IMR-90 (cell line): ENCODE data around the gene CLPSL2. TPM values are rescaled to one million over a fixed set of nuclear protein-coding genes. Genes with fewer than 3 reads are reported as not detected.

ENCODE experiments used
- ATAC-seq: fragments of 200-7000 bp; cut with Tn5 transposase; 2 replicates; pipeline ENCODE4 v1.9.1; 2020; ENCODE audit warnings: low read depth, mild to moderate bottlenecking, moderate library complexity
- BruUV-seq: library from RNA; stranded (reverse); fragments of 400-500 nt; replicated peaks from 2 replicates; lab custom pipeline; 2021; lab: Mats Ljungman, UMichigan
- CTCF ChIA-PET: fragments of 300-600 bp; formaldehyde crosslinking; extraction: SDS; loops from one replicate; lab custom pipeline; 2021; ENCODE audit warnings: antibody characterized with exemption; lab: Yijun Ruan, JAX
- POLR2A ChIA-PET: fragments of 300-600 bp; sonication (Branson Sonifier 250); formaldehyde crosslinking; loops from one replicate; lab custom pipeline; 2022; ENCODE audit warnings: antibody characterized with exemption; ENCODE audit not compliant: unreplicated experiment; lab: Charles Lee
- DNase-seq: peaks from one replicate; pipeline ENCODE4 v3.0.0; 2013
- H2AFZ ChIP-seq: replicated peaks from 2 replicates; pipeline ENCODE3; 2013; ENCODE audit warnings: low read length, mild to moderate bottlenecking; ENCODE audit not compliant: poor library complexity
- H2AK5ac ChIP-seq: 2 replicates; pipeline ENCODE4 v1.6.1; 2013; ENCODE audit warnings: low read depth, low read length, inconsistent platforms
- H2AK9ac ChIP-seq: replicated peaks from 2 replicates; pipeline ENCODE3; 2013; ENCODE audit warnings: mild to moderate bottlenecking, low read depth, low read length, moderate library complexity; ENCODE audit not compliant: poor library complexity
- H2BK120ac ChIP-seq: 2 replicates; pipeline ENCODE4 v1.6.1; 2013; ENCODE audit warnings: low read depth, low read length, inconsistent platforms
- H2BK15ac ChIP-seq: 3 replicates; pipeline ENCODE4 v1.6.1; 2013; ENCODE audit warnings: low read depth, low read length, inconsistent platforms
- H2BK20ac ChIP-seq: 2 replicates; pipeline ENCODE4 v1.6.1; 2013; ENCODE audit warnings: low read depth, mild to moderate bottlenecking, inconsistent platforms, low read length, moderate library complexity
- H2BK5ac ChIP-seq: 2 replicates; pipeline ENCODE4 v1.6.1; 2013; ENCODE audit warnings: mild to moderate bottlenecking, low read depth, low read length, inconsistent platforms; ENCODE audit not compliant: poor library complexity, severe bottlenecking
- H3K14ac ChIP-seq: replicated peaks from 2 replicates; pipeline ENCODE4 v1.6.1; 2013; ENCODE audit warnings: low read depth, low read length, inconsistent platforms
- H3K18ac ChIP-seq: 2 replicates; pipeline ENCODE4 v1.6.1; 2013; ENCODE audit warnings: low read depth, low read length, control low read depth
- H3K23ac ChIP-seq: 2 replicates; pipeline ENCODE4 v1.6.1; 2013; ENCODE audit warnings: low read depth, low read length, inconsistent platforms
- H3K27ac ChIP-seq: 2 replicates; pipeline ENCODE4 v1.5.1; 2013; ENCODE audit warnings: mild to moderate bottlenecking, control low read depth, low read length; ENCODE audit not compliant: insufficient read depth
- H3K27me3 ChIP-seq: 2 replicates; pipeline ENCODE4 v1.6.1; 2013; ENCODE audit warnings: low read length; ENCODE audit not compliant: control insufficient read depth, insufficient read depth
- H3K36me3 ChIP-seq: 2 replicates; pipeline ENCODE4 v1.6.1; 2013; ENCODE audit warnings: low read length, mixed read lengths; ENCODE audit not compliant: control insufficient read depth, insufficient read depth
- H3K4ac ChIP-seq: 2 replicates; pipeline ENCODE4 v1.6.1; 2013; ENCODE audit warnings: low read depth, low read length, inconsistent platforms
- H3K4me1 ChIP-seq: 2 replicates; pipeline ENCODE4 v1.6.1; 2013; ENCODE audit warnings: low read length, mixed read lengths; ENCODE audit not compliant: control insufficient read depth, insufficient read depth
- H3K4me2 ChIP-seq: 2 replicates; pipeline ENCODE4 v1.6.1; 2013; ENCODE audit warnings: low read depth, mild to moderate bottlenecking, control low read depth, low read length, moderate library complexity
- H3K4me3 ChIP-seq: 2 replicates; pipeline ENCODE4 v1.5.1; 2013; ENCODE audit warnings: low read depth, mild to moderate bottlenecking, control low read depth, low read length, moderate library complexity; ENCODE audit not compliant: insufficient read depth
- H3K56ac ChIP-seq: 2 replicates; pipeline ENCODE4 v1.6.1; 2013; ENCODE audit warnings: low read length, inconsistent platforms; ENCODE audit not compliant: insufficient read depth; ENCODE audit errors: extremely low read depth
- H3K79me1 ChIP-seq, 2 experiments: 2 replicates each; pipeline ENCODE4 v1.6.1; 2013; ENCODE audit warnings: low read length in 2 of 2, inconsistent platforms in 1 of 2, low read depth in 1 of 2
- H3K9ac ChIP-seq: 2 replicates; pipeline ENCODE4 v1.6.1; 2013; ENCODE audit warnings: low read depth, low read length, control low read depth
- H3K9me1 ChIP-seq: 2 replicates; pipeline ENCODE4 v1.6.1; 2013; ENCODE audit warnings: low read length, inconsistent platforms; ENCODE audit not compliant: insufficient read depth
- H3K9me3 ChIP-seq: 2 replicates; pipeline ENCODE4 v1.6.1; 2013; ENCODE audit warnings: low read length; ENCODE audit not compliant: control insufficient read depth, insufficient read depth
- H4K20me1 ChIP-seq: 2 replicates; pipeline ENCODE4 v1.6.1; 2013; ENCODE audit warnings: low read length, inconsistent platforms; ENCODE audit not compliant: insufficient read depth
- H4K5ac ChIP-seq: 2 replicates; pipeline ENCODE4 v1.6.1; 2013; ENCODE audit warnings: mild to moderate bottlenecking, low read depth, low read length, control low read depth
- H4K8ac ChIP-seq, 2 experiments: 2 replicates each; pipeline ENCODE4 v1.6.1; 2013; ENCODE audit warnings: low read depth in 2 of 2, low read length in 2 of 2, control low read depth in 1 of 2, inconsistent platforms in 1 of 2
- H4K91ac ChIP-seq: 2 replicates; pipeline ENCODE4 v1.6.1; 2013; ENCODE audit warnings: low read depth, low read length, inconsistent platforms; ENCODE audit not compliant: insufficient read depth
- USF2 ChIP-seq: fragments of 150-350 bp; IDR thresholded peaks from 2 replicates; pipeline ENCODE4 v1.6.1; 2017; ENCODE audit warnings: mild to moderate bottlenecking, antibody characterized with exemption, low read length, low read depth
- WGBS, 2 experiments: methylation state at CpG; one replicate each; pipeline versions ENCODE4 v1.1.5 to v1.1.7; 2013; ENCODE audit warnings: missing lambda C conversion rate in 2 of 2; ENCODE audit not compliant: insufficient read length in 1 of 2; ENCODE audit errors: extremely low coverage in 2 of 2; 5-methylcytosine and 5-hydroxymethylcytosine counted together
- dilution Hi-C: fragments of 300-500 bp; cut with HindIII; formaldehyde crosslinking; loops from one replicate; pipeline ENCODE4 v1.14.3; 2018; ENCODE audit warnings: low sequenced_read_pairs; ENCODE audit not compliant: unreplicated experiment
- in situ Hi-C: fragments of 300-500 bp; cut with MboI; formaldehyde crosslinking; loops from 3 replicates; pipeline ENCODE4 v1.14.3; 2019; ENCODE audit warnings: low sequenced_read_pairs, inconsistent platforms, mixed read lengths
- intact Hi-C: fragments of 100-400 bp; cut with micrococcal nuclease; formaldehyde crosslinking; loops from 2 replicates; pipeline ENCODE4 v1.10.0; 2022
- polyA plus RNA-seq, 3 experiments: library from polyadenylated mRNA; depleted of rRNA; stranded (reverse); fragments of >200 nt; gene quantifications; 2 replicates each; pipeline ENCODE4 v1.2.3, GENCODE V29; 2012; ENCODE audit warnings: low replicate concordance in 1 of 3
- total RNA-seq: library from RNA; depleted of rRNA; stranded (reverse); fragments of >200 nt; gene quantifications from 2 replicates; pipeline ENCODE4 v1.2.3, GENCODE V29; 2012

The CLPSL2 gene
- total and polyA plus RNA-seq, 2 of the 4 experiments (the other 2 are of a cell fraction): not detected

- Histone ChIP-seq H3K79me1 (no peaks in the 10 kb centered on the region), H3K4me2 (no peak overlapping the region), H3K27me3 (no peaks in the 10 kb centered on the region), H3K18ac (no peak overlapping the region), H4K5ac (no peak overlapping the region), H3K56ac (no peak overlapping the region), H3K14ac (no peak overlapping the region), H2BK5ac (no peak overlapping the region), H2AFZ (no peak overlapping the region), H2BK15ac (no peak overlapping the region), H4K8ac (no peak overlapping the region), H2BK20ac (no peak overlapping the region), H3K4me3 (no peak overlapping the region), H2AK9ac (no peak overlapping the region), H3K9me1 (peaks cover 12% of the 10 kb centered on the region), H3K9me3 (no peaks in the 10 kb centered on the region), H2BK120ac (0 out of 2 replicates have a peak overlapping the region, but pooled peaks have one; percentile 33), H3K36me3 (no peaks in the 10 kb centered on the region), H4K91ac (no peak overlapping the region), H3K4ac (no peak overlapping the region), H3K27ac (no peak overlapping the region), H4K20me1 (no peaks in the 10 kb centered on the region), H3K4me1 (peaks cover 16% of the 10 kb centered on the region), H2AK5ac (no peak overlapping the region), H3K9ac (no peak overlapping the region), H3K23ac (0 out of 2 replicates have a peak overlapping the region, but pooled peaks have one; percentile 36)
- ChIA-PET POLR2A (no interaction called here), CTCF (no interaction called here)
- intact Hi-C loops: no loop called here
- no peak for TF ChIP-seq USF2
- BruUV-seq: no TSS peak
- in situ Hi-C loops: loop anchor here (5.0 to 25.0 kb wide), 2 partner anchors 37 to 417 kb away; no protein-coding TSS in a partner anchor
- dilution Hi-C loops: no loop called here
- WGBS, 2 experiments: 25% methylated on average over 2 of the region's 2 CpGs; no CpG with 5 or more reads in 1 of the 2 experiments
- ATAC-seq: no peak
- DNase-seq: no peak
These were observed 46.7 kb upstream of the CLPSL2 start for GRCh38 chr6:35729722-35730121.
